Measurements from ENCODE around the gene OXLD1.
"Not testable (repeated sequence)": the region's sequence is repeated elsewhere in the genome, so short reads cannot be mapped to it uniquely, and the experiment has no call there.

OXLD1 gene

DNA sequence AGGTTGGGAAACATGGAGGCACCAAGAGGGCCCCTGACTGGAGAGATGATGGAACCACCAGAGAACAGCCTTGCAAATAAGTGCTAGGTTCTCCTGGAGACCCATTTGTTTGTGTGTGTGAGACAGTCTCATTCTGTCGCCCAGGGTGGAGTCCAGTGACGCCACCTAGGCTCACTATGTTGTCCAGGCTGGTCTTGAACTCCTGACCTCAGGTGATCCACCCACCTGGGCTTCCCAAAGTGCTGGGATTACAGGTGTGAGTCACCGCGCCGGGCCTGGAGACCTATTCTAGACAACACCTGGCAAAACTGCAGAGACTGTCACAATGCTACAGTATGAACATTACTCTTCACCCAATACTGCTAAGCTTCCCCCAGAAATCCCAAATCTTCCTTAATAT lies 31.0 kb downstream of the OXLD1 start:
- Histone ChIP-seq H3K4me1 (ENCODE audit: control insufficient read depth, low read depth, low read length) (no peaks in the 10 kb centered on the region), H2AK5ac (ENCODE audit: low read length) (no peak overlapping the region), H3K36me3 (ENCODE audit: control insufficient read depth, insufficient read depth, low read length) (no peaks in the 10 kb centered on the region), H2BK15ac (replicated peaks; ENCODE audit: low read depth) (no peak overlapping the region), H3K4me2 (ENCODE audit: low read length) (no peak overlapping the region), H3K4me3 (ENCODE audit: low read length) (no peak overlapping the region), H4K5ac (ENCODE audit: low read length) (no peak overlapping the region), H3K79me1 (ENCODE audit: low read length) (peaks cover 5% of the 10 kb centered on the region), H2BK120ac (ENCODE audit: low read depth, low read length) (no peak overlapping the region), H3K4ac (ENCODE audit: low read depth, low read length) (no peak overlapping the region), H4K8ac (ENCODE audit: low read depth, low read length) (no peak overlapping the region), H2BK5ac (ENCODE audit: low read length) (no peak overlapping the region), H3K79me2 (ENCODE audit: control insufficient read depth, insufficient read depth, low read length) (peaks cover 36% of the 10 kb centered on the region), H3K9ac (ENCODE audit: low read length) (peak overlapping the region; percentile 84), H3K18ac (ENCODE audit: low read length) (no peak overlapping the region), H3K56ac (ENCODE audit: low read length) (no peak overlapping the region), H3K27ac (ENCODE audit: low read depth, low read length) (no peak overlapping the region), H3K23ac (ENCODE audit: low read length) (no peak overlapping the region), H3K27me3 (ENCODE audit: insufficient read depth, low read length, poor library complexity) (no peaks in the 10 kb centered on the region)
- no peak for DNase-seq
- no CpG with 5 or more reads among the region's 5 CpGs for WGBS (ENCODE audit: extremely low coverage, insufficient coverage, low lambda C conversion rate)

- no peak overlapping the region for H2AK5ac ChIP-seq (ENCODE audit: low read length)
- peak; percentile 55 for DNase-seq
- no peak overlapping the region for H4K8ac ChIP-seq (ENCODE audit: low read depth, low read length)
- H3K4me1 ChIP-seq (ENCODE audit: control insufficient read depth, low read depth, low read length): no peaks in the 10 kb centered on the region
- no peak overlapping the region for H3K9ac ChIP-seq (ENCODE audit: low read length)
- H3K4me2 ChIP-seq (ENCODE audit: low read length): no peak overlapping the region
- H3K4me3 ChIP-seq (ENCODE audit: low read length): no peak overlapping the region
- H3K4ac ChIP-seq (ENCODE audit: low read depth, low read length): no peak overlapping the region
- peaks cover 2% of the 10 kb centered on the region for H3K36me3 ChIP-seq (ENCODE audit: control insufficient read depth, insufficient read depth, low read length)
- H4K5ac ChIP-seq (ENCODE audit: low read length): no peak overlapping the region
- no peaks in the 10 kb centered on the region for H3K27me3 ChIP-seq (ENCODE audit: insufficient read depth, low read length, poor library complexity)
- H3K27ac ChIP-seq (ENCODE audit: low read depth, low read length): no peak overlapping the region
- H3K23ac ChIP-seq (ENCODE audit: low read length): no peak overlapping the region
- H2BK15ac ChIP-seq (replicated peaks; ENCODE audit: low read depth): no peak overlapping the region
- no peak overlapping the region for H3K18ac ChIP-seq (ENCODE audit: low read length)
- H2BK120ac ChIP-seq (ENCODE audit: low read depth, low read length): no peak overlapping the region
- no CpG with 5 or more reads among the region's 7 CpGs for WGBS (ENCODE audit: extremely low coverage, insufficient coverage, low lambda C conversion rate)
- peaks cover 35% of the 10 kb centered on the region for H3K79me2 ChIP-seq (ENCODE audit: control insufficient read depth, insufficient read depth, low read length)
- peaks cover 5% of the 10 kb centered on the region for H3K79me1 ChIP-seq (ENCODE audit: low read length)
- H2BK5ac ChIP-seq (ENCODE audit: low read length): no peak overlapping the region
- H3K56ac ChIP-seq (ENCODE audit: low read length): no peak overlapping the region
Observed at GRCh38 chr17:81631482-81631881, 34.9 kb downstream of the OXLD1 start.

DNA sequence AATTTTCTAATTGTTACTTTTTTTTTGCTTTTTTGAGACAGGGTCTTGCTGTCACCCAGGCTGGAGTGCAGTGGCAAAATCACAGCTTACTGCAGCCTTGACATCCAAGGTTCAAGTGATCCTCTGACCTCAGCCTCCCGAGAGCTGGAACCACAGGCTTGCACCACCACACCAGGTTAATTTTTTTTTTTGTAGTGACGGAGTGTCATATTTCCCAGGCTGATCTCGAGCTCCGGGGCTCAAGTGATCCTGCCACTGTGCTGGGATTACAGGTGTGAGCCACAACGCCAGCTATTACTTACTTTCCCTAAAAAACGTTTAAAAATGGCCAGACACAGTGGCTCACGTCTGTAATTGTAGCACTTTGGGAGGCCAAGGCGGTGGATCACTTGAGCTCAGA lies 36.1 kb downstream of the OXLD1 start:
- Histone ChIP-seq H3K79me2 (ENCODE audit: control insufficient read depth, insufficient read depth, low read length) (peaks cover 23% of the 10 kb centered on the region), H3K56ac (ENCODE audit: low read length) (no peak overlapping the region), H3K4me1 (ENCODE audit: control insufficient read depth, low read depth, low read length) (no peaks in the 10 kb centered on the region), H4K8ac (ENCODE audit: low read depth, low read length) (no peak overlapping the region), H3K4me2 (ENCODE audit: low read length) (no peak overlapping the region), H3K9ac (ENCODE audit: low read length) (no peak overlapping the region), H3K36me3 (ENCODE audit: control insufficient read depth, insufficient read depth, low read length) (peaks cover 4% of the 10 kb centered on the region), H3K79me1 (ENCODE audit: low read length) (peaks cover 4% of the 10 kb centered on the region), H2AK5ac (ENCODE audit: low read length) (no peak overlapping the region), H3K4me3 (ENCODE audit: low read length) (no peak overlapping the region), H4K5ac (ENCODE audit: low read length) (no peak overlapping the region), H3K18ac (ENCODE audit: low read length) (no peak overlapping the region), H3K23ac (ENCODE audit: low read length) (no peak overlapping the region), H3K27ac (ENCODE audit: low read depth, low read length) (no peak overlapping the region), H2BK120ac (ENCODE audit: low read depth, low read length) (no peak overlapping the region), H3K27me3 (ENCODE audit: insufficient read depth, low read length, poor library complexity) (no peaks in the 10 kb centered on the region), H3K4ac (ENCODE audit: low read depth, low read length) (no peak overlapping the region), H2BK5ac (ENCODE audit: low read length) (no peak overlapping the region), H2BK15ac (replicated peaks; ENCODE audit: low read depth) (no peak overlapping the region)
- WGBS (ENCODE audit: extremely low coverage, insufficient coverage, low lambda C conversion rate): no CpG with 5 or more reads among the region's 8 CpGs
- DNase-seq: no peak

DNA sequence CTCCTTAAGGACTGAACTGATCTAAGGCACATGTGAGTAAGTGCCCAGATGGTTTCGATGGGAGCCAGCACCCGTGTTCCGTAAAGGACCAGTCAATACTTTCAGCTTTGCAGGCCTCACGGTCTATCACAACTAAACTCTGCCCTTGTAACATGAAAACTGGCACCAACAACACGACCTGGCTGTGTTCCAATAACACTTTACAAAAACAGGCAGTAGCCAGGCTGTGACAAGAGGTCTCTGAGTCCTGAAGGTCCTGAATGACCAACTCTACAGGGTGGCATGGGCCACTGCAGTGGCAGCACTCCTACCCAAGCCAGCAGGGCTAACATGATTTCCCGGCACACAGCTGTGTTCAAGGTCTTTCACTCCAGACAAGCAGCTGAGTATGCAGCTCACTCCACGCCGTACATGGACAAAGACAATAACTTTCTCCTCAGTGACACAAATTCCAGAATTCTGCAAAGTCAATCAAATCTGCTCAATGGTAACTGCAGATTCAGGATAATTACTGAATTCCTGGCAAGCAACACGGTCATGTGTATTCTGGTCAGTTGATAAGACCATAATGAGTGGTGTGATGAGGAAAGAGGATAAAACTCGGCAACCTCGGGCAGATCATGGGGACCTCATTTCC lies 44.8 kb downstream of the OXLD1 start:
- Histone ChIP-seq H3K4me2 (ENCODE audit: low read length) (no peak overlapping the region), H2BK120ac (ENCODE audit: low read depth, low read length) (no peak overlapping the region), H4K5ac (ENCODE audit: low read length) (no peak overlapping the region), H3K27me3 (ENCODE audit: insufficient read depth, low read length, poor library complexity) (no peaks in the 10 kb centered on the region), H2AK5ac (ENCODE audit: low read length) (no peak overlapping the region), H3K4ac (ENCODE audit: low read depth, low read length) (no peak overlapping the region), H3K27ac (ENCODE audit: low read depth, low read length) (no peak overlapping the region), H2BK5ac (ENCODE audit: low read length) (no peak overlapping the region), H3K79me2 (ENCODE audit: control insufficient read depth, insufficient read depth, low read length) (peaks cover 6% of the 10 kb centered on the region), H3K79me1 (ENCODE audit: low read length) (peaks cover 3% of the 10 kb centered on the region), H3K4me3 (ENCODE audit: low read length) (no peak overlapping the region), H3K4me1 (ENCODE audit: control insufficient read depth, low read depth, low read length) (no peaks in the 10 kb centered on the region), H3K56ac (ENCODE audit: low read length) (no peak overlapping the region), H3K9ac (ENCODE audit: low read length) (no peak overlapping the region), H3K23ac (ENCODE audit: low read length) (no peak overlapping the region), H2BK15ac (replicated peaks; ENCODE audit: low read depth) (no peak overlapping the region), H3K36me3 (ENCODE audit: control insufficient read depth, insufficient read depth, low read length) (peaks cover 17% of the 10 kb centered on the region), H4K8ac (ENCODE audit: low read depth, low read length) (no peak overlapping the region), H3K18ac (ENCODE audit: low read length) (no peak overlapping the region)
- no CpG with 5 or more reads among the region's 11 CpGs for WGBS (ENCODE audit: extremely low coverage, insufficient coverage, low lambda C conversion rate)
- no peak for DNase-seq

DNA sequence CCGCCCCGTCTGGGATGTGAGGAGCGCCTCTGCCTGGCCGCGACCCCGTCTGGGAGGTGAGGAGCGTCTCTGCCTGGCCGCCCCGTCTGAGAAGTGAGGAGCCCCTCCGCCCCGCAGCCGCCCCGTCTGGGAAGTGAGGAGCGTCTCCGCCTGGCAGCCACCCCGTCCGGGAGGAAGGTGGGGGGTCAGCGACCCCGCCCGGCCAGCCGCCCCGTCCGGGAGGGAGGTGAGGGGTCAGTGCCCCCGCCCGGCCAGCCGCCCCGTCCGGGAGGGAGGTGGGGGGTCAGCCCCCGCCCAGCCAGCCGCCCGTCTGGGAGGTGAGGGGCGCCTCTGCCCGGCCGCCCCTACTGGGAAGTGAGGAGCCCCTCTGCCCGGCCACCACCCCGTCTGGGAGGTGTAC lies 48.1 kb downstream of the OXLD1 start:
- peaks cover 18% of the 10 kb centered on the region for H3K79me2 ChIP-seq (ENCODE audit: control insufficient read depth, insufficient read depth, low read length)
- WGBS (ENCODE audit: extremely low coverage, insufficient coverage, low lambda C conversion rate): no CpG with 5 or more reads among the region's 36 CpGs
- H3K4me2 ChIP-seq (ENCODE audit: low read length); H3K27ac ChIP-seq (ENCODE audit: low read depth, low read length); H4K5ac ChIP-seq (ENCODE audit: low read length); H3K4me3 ChIP-seq (ENCODE audit: low read length); H3K56ac ChIP-seq (ENCODE audit: low read length); H4K8ac ChIP-seq (ENCODE audit: low read depth, low read length); H2AK5ac ChIP-seq (ENCODE audit: low read length); H2BK120ac ChIP-seq (ENCODE audit: low read depth, low read length); DNase-seq; H2BK15ac ChIP-seq (replicated peaks; ENCODE audit: low read depth); H3K27me3 ChIP-seq (ENCODE audit: insufficient read depth, low read length, poor library complexity); H3K4me1 ChIP-seq (ENCODE audit: control insufficient read depth, low read depth, low read length); H3K4ac ChIP-seq (ENCODE audit: low read depth, low read length); H3K9ac ChIP-seq (ENCODE audit: low read length); H2BK5ac ChIP-seq (ENCODE audit: low read length); H3K18ac ChIP-seq (ENCODE audit: low read length); H3K23ac ChIP-seq (ENCODE audit: low read length): not testable (repeated sequence)
- H3K79me1 ChIP-seq (ENCODE audit: low read length): peaks cover 10% of the 10 kb centered on the region
- peaks cover 16% of the 10 kb centered on the region for H3K36me3 ChIP-seq (ENCODE audit: control insufficient read depth, insufficient read depth, low read length)

- Histone ChIP-seq H3K18ac (ENCODE audit: low read length) (no peak overlapping the region), H2BK5ac (ENCODE audit: low read length) (no peak overlapping the region), H2BK15ac (replicated peaks; ENCODE audit: low read depth) (no peak overlapping the region), H3K4me2 (ENCODE audit: low read length) (no peak overlapping the region), H3K79me1 (ENCODE audit: low read length) (peaks cover 13% of the 10 kb centered on the region), H3K27me3 (ENCODE audit: insufficient read depth, low read length, poor library complexity) (no peaks in the 10 kb centered on the region), H3K36me3 (ENCODE audit: control insufficient read depth, insufficient read depth, low read length) (peaks cover 15% of the 10 kb centered on the region), H2AK5ac (ENCODE audit: low read length) (no peak overlapping the region), H3K9ac (ENCODE audit: low read length) (no peak overlapping the region), H3K4me3 (ENCODE audit: low read length) (no peak overlapping the region), H3K56ac (ENCODE audit: low read length) (no peak overlapping the region), H3K4me1 (ENCODE audit: control insufficient read depth, low read depth, low read length) (no peaks in the 10 kb centered on the region), H3K4ac (ENCODE audit: low read depth, low read length) (no peak overlapping the region), H4K5ac (ENCODE audit: low read length) (no peak overlapping the region), H2BK120ac (ENCODE audit: low read depth, low read length) (no peak overlapping the region), H3K79me2 (ENCODE audit: control insufficient read depth, insufficient read depth, low read length) (peaks cover 20% of the 10 kb centered on the region), H4K8ac (ENCODE audit: low read depth, low read length) (no peak overlapping the region), H3K23ac (ENCODE audit: low read length) (no peak overlapping the region), H3K27ac (ENCODE audit: low read depth, low read length) (no peak overlapping the region)
- no CpG with 5 or more reads among the region's 7 CpGs for WGBS (ENCODE audit: extremely low coverage, insufficient coverage, low lambda C conversion rate)
- no peak for DNase-seq
Observed at GRCh38 chr17:81616877-81617276, 49.5 kb downstream of the OXLD1 start.

Data from mesendoderm (in vitro differentiated cells).